Measurements from ENCODE around the gene AHR. TPM values are rescaled to one million over a fixed set of nuclear protein-coding genes. Genes with fewer than 3 reads are reported as not detected.

AHR gene
- total RNA-seq, 1 experiment from 2014 or later: 6.1 TPM

- H3K27ac Mint-ChIP-seq: no peak overlapping the region
- peak; percentile 43 for DNase-seq
Observed at GRCh38 chr7:17298840-17299482, 509 bp downstream of the AHR start.

More at GRCh38 chr7:17298840-17299482, 509 bp downstream of the AHR start:
- no CpG with 5 or more reads among the region's 81 CpGs for WGBS (ENCODE audit: extremely low coverage, insufficient read length, low lambda C conversion rate)
- Histone ChIP-seq H2BK12ac (ENCODE audit: insufficient read length, low read depth, low read length) (no peak overlapping the region), H3K4me2 (ENCODE audit: insufficient read depth, insufficient read length, low read length) (peak overlapping the region; percentile 100), H2AFZ (ENCODE audit: low read length) (no peak overlapping the region), H2BK120ac (ENCODE audit: low read depth, low read length, poor library complexity, severe bottlenecking) (no peak overlapping the region), H3K27me3 (ENCODE audit: insufficient read depth, low read length) (no peaks in the 10 kb centered on the region; the same call in 1 of the 2 replicates), H2AK5ac (ENCODE audit: insufficient read length, low read length) (no peak overlapping the region), H3K4me1 (ENCODE audit: insufficient read depth, low read length) (no peaks in the 10 kb centered on the region), H3K9me3 (ENCODE audit: control insufficient read depth, low read depth, low read length) (no peaks in the 10 kb centered on the region), H3K23ac (ENCODE audit: insufficient read length, low read depth, low read length) (no peak overlapping the region), H3K23me2 (ENCODE audit: insufficient read length, low read depth, low read length, poor library complexity, severe bottlenecking) (peaks cover 7% of the 10 kb centered on the region), H3K14ac (ENCODE audit: insufficient read depth, low read length) (peak overlapping the region; percentile 82), H3K79me1 (ENCODE audit: insufficient read depth, low read depth, low read length, poor library complexity, severe bottlenecking) (no peaks in the 10 kb centered on the region), H3K79me2 (ENCODE audit: insufficient read depth, low read length) (no peaks in the 10 kb centered on the region; the same call in 1 of the 2 replicates), H4K20me1 (ENCODE audit: control insufficient read depth, insufficient read depth, insufficient read length) (no peaks in the 10 kb centered on the region), H3K27ac (ENCODE audit: insufficient read length, low read depth, low read length) (no peak overlapping the region), H3T11ph (ENCODE audit: low read length) (no peak overlapping the region), H3K18ac (ENCODE audit: insufficient read length, low read depth, low read length) (peak overlapping the region; percentile 27), H2BK5ac (ENCODE audit: insufficient read length, low read length) (no peak overlapping the region), H4K91ac (ENCODE audit: insufficient read length, low read depth, low read length) (no peak overlapping the region), H3K4ac (ENCODE audit: low read depth, low read length) (no peak overlapping the region), H4K5ac (ENCODE audit: insufficient read length, low read depth, low read length) (no peak overlapping the region), H2BK20ac (ENCODE audit: low read depth, low read length, poor library complexity, severe bottlenecking) (no peak overlapping the region), H3K9ac (ENCODE audit: extremely low read depth, insufficient read length, low read length) (peak overlapping the region; percentile 78), H2BK15ac (ENCODE audit: low read depth, low read length) (no peak overlapping the region), H4K8ac (replicated peaks; ENCODE audit: insufficient read length, low read depth, low read length) (no peak overlapping the region), H3K56ac (ENCODE audit: insufficient read length, low read depth, low read length) (no peak overlapping the region)
- H3K27me3 Mint-ChIP-seq (ENCODE audit: low read depth): peaks cover 36% of the 10 kb centered on the region
- peaks cover 0 to 7% (median 3%) of the 10 kb centered on the region in 3 experiments; a peak in 4 of 7 replicates for H3K36me3 Mint-ChIP-seq (ENCODE audit: insufficient read depth in 1 of 3, low read depth in 3 of 3)
- H3K9me3 Mint-ChIP-seq: peaks cover 0 to 8% of the 10 kb centered on the region in 2 experiments; a peak in 1 of 5 replicates
- peaks cover 13% of the 10 kb centered on the region in 2 experiments for H3K4me1 Mint-ChIP-seq
- peak overlapping the region; percentile 74 to 91 for H3K4me3 Mint-ChIP-seq
- no peak for TF ChIP-seq CTCF (conservative IDR thresholded peaks at IDR 0.05)

Data from H9 (cell line).